Activated T-cell treated with anti-CD3 and anti-CD28 coated beads for 1 hour (primary cell): ENCODE results near the gene BRD3OS.
"Not testable (repeated sequence)": the region's sequence is repeated elsewhere in the genome, so short reads cannot be mapped to it uniquely, and the experiment has no call there.

Source experiments
- DNase-seq: peaks from one replicate; pipeline ENCODE4 v3.0.0-alpha.2; 2020; ENCODE audit warnings: low read depth

Gene BRD3OS

DNA sequence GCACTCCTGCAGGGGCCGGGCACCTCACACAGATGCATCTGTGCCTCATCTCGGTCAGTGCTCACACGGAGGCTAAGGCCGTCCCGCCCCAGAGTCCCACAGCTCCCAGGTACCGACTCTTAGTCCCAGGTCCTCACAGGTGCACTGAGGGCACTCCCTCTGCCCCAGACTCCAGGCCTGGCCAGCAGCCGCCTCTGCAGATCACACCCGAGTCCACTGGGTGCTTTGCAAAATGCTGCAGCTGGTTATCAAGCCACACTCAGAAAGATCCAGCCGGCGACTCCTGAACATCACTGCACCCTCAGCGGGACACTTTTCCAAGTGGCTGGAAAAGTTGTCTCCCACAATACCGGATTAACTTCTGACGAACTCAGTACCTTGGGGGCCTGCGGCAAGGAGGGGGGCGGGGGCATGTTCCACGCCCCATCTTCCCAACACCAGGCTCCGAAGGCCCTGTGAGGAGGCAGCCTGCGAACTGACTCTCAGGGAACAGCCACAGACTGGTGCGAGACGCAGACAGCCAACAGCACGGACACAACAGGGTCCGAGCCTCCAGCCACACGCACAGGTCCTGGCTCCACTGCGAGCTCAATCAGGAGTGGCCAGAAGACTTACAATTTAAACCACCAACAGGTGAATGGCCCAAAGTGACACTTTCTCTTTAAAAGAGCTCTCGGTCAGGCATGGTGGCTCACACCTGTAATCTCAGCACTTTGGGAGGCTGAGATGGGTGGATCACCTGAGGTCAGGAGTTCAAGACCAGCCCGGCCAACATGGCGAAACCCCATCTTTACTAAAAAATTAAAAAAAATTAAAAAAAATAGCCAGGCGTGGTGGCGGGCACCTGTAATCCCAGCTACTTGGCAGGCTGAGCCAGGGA, 38.5 kb downstream of the BRD3OS start:
- no peak for DNase-seq

DNA sequence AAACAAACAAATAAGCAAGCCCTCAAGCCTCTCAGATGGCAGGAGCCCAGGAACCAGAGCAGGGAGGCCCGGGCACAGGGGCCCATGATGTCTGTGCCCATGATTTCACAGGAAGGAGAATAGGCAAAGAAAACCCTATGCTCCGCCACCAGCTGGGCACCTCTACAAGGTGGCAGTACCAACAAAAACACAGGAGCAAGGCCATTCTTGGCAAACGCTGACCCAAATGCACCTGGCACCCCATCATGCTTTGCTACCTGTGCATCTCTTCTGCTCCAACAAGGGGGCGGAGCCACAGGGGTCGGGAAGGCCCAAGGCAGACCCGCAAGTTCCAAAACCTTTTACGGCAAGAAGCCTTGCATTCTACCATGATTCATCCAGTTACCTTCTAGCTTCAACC, 39.4 kb downstream of the BRD3OS start:
- DNase-seq, result no peak

DNA sequence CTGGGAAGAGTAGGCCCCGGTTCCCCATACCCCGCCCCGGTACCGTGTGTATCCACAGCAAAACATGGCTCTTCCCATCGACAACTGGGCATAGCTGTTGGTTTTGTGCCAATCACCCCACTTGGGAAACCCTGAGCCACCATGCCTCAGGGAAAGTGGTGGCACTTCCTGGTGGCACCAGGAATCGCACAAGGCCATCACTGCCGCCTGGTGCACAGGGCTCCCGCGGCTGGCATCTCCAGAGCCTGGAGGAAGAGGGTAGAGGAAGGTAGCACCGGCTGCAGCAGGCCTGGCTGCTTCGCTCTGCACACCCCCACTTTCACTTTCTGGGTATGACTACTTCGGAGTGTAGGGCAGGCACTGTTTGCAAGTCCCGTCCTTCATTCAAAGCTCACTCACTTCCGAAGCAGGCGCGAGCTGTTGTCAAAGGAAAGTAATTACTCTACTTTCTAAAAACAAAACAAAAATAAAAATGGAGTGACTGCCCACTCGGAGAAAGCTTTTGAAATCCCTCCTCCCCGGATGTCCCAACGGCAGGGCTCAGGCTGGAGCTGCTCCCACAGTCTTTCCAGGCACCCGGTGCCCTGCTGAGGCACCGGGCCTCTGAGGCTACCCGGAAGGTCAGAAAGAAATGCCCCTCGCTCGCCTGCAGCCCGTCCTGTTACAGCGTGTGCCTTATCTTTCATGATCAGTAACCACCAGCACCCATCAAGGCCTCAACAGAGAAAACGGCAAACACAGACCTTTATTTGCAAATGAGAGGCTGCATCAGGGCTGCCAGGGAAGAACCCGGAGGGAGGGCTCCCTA, 40.5 kb downstream of the BRD3OS start:
- DNase-seq, result peak; percentile 30

DNA sequence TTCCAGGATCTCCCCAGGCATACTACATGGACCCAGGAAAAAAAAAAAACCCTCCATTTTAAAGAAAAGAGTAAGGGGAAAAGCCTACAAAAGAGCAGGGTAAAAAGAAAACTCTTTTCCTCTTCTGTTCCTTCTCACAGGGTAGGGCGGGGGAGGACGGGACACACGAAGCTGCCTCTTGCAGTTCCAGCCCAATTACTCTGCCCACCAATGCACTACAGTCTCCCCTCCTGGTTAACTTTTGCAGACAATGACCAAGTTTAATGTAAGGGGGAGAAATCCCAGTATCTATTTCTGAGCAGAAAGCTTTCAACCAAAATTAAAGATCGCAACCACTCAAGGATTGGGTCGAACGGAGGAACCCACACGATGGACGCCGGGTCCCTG, 41.2 kb downstream of the BRD3OS start:
- no peak for DNase-seq

DNA sequence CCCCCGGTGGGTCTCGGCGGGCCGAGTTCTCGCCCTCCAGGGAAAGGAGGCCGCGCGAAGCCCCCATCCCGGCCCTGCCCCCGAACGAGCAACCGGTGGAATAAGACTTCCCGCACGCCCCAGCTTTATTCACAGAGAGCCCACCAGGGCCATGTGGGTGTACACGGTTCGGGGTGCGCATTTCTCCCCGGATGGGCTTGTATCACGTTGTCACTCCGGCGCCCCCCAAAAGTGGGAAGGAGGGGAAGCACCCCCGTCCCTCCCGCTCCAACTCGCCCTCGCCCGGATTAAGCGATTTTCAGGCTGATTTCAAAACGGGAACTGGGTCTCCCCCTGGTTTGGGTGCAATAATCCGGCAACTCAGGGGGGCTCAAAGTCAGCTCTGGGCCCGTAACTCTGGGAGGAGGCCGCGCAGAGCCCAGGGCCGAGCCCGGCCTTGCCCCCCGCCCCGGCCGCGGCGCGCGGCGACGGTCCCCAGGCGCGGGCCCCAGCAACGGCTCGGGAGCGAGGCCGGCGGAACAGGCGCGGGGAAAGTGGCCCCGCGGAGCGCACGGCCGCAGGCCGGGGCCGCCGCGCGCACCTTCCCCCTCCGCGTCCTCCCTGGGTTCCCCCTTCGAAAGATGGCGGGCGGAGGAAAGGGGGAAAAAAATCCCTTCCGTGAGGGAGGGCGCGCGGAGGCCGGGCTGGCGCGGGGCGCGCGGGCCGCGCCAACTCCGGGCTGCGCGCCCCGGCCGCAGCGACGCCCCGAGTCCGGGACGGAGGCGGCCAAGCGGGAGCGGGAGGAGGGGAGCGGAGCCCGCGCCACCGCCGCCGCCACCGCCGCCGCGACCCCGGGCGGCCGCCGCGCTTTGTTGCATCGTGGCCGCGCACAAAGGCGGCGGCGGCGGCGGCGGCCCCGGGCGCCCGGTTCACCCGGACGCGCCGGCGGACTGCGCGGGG, 41.9 kb downstream of the BRD3OS start:
- peak; percentile 19 for DNase-seq

DNA sequence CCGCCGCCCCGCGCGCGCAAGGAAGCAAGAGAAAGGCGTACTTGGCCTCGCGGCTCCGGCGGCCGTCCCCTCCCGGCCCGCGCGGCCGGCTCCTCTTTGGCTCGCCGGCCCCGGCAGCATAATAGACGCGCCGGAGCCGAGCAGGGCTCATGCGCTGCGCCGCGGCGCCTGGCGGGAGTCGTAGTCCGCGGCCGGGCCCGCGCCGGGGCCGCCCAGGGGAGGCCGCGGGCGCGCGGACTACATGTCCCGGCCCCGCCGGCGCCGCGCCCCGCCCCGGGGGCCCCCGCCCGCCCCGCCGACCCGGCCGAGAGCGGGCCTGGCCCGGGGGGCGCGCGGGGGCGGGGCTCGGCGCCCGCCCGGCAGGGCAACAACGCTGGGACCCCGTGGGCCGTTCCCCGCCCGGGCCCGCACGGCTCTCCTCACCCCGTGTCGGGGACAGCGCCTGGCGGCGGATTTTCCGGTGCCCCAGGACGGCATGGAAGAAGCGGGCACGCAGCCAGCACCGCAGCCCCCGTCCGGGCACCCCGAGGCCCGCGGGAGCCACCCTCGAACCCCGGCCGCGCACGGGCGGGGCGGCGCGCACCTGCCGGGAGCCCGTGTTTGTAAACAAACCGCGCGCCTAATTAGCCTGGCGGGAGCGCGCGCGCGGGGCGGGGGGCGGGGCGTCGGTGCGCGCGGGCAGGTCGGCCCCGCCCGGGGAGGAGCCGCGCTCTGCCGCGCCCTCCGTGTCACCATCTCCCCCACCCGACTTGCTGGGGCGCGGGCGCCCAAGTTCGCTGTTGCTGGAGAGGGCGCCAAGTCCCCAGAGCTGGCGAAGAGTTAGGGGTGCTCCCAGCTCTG, 42.8 kb downstream of the BRD3OS start, which contains the start of gene BRD3:
BRD3 (minus strand) TSS at position 123 of the 840 bp plus-strand sequence. CDS start 14,549 bp downstream, outside the sequence.
- DNase-seq, result peak; percentile 73

DNA sequence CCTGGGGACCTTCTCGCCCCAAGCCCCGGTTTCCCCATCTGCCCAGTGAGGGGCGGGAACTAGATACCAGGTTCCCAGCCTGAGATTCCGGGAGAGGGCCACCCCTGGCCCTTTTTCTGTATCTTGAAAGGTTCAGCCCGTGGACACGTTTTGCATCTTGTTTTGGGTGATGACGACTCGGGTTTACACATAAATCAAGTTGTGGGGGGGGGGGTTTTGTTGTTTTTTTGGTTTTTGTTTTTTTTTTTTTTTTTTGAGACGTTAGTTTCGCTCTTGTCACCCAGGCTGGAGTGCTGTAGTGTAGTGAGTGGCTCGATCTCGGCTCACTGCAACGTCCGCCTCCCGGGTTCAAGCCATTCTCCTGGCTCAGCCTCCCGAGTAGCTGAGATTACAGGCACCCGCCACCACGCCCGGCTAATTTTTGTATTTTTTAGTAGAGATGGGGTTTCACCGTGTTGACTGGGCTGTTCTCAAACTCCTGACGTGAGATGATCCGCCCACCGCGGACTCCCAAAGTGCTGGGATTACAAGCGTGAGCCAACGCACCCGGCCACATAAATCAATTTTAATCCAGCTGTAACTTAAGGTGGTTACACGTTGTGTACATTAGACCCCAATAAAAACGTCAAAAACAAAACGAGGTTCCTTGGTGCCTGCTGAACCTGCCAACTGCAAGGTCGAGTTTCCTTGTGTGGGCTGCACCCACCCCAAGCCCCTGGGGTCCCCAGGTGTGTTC, 43.6 kb downstream of the BRD3OS start:
- DNase-seq, result no peak

DNA sequence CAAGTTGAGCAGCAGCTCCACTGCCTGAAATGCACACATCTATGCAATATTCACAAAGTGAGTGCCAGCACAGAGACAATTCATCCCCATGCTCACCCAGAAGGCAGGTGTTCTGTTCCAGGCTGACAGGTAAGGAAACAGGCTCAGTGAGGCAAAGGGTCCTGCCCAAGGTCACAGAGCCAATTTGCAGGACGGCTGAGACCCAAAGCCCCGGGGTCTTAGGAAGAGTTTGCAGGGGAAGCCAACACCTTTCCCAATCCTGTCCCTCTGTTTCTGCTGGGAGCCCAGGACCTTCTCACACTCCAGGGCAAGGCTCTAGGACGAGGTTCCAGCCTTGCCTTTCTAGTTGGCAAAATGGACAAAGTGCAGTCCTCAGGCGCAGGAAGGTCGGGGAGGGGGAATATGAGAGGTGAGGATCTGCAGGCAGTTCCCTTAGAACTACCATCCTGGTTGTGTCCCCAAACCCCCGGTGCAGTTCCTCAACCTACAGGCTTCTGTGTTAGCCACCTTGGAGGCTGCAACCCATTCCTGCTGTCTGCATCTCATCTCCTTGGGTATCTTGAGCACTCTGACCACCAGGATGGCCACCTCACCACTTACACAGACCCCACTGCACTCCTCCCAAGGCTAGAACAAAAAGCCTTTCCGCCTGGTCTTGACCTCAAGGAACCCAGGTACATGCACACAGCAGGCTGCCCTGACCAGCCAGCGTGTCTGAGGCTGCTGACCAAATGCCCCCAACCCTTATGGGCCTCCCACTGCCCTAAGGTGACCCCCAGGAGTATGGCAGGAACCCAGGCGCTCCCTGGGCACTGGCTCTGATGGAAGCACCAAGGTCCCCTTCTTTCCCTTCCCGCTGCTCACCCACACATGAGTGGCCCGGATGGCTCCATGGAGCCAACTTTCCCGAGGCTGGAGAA, 44.5 kb downstream of the BRD3OS start:
- DNase-seq, result no peak

DNA sequence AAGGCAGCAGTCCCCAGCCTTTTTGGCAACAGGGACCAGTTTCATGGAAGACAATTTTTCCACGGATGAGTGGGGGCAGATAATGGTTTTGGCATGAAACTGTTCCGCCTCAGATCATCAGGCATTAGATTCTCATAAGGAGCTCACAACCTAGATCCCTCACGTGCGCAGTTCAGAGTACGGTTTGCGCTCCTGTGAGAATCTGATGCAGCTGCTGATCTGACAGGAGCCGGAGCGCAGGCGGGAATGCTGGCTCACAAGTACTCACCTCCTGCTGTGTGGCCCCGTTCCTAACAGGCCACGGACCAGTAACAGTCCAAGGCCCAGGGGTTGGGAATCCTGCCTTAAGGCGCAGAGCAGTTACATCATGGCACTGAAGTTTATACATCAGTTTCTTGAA, 45.9 kb downstream of the BRD3OS start:
- DNase-seq, result no peak

DNA sequence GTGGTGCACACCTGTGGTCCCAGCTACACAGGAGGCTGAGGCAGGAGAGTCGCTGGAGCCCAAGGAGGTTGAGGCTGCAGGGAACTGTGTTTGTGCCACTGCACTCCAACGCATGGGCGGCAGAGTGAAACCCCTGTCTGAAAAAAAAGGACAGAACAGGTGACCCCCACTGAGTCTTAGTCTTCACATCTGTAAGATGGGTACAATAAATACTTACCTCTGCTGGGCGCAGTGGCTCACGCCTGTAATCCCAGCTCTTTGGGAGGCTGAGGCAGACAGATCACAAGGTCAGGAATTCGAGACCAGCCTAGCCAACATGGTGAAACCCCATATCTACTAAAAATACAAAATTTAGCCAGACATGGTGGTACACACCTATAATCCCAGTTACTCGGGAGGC, 47.4 kb downstream of the BRD3OS start:
- not testable (repeated sequence) for DNase-seq

DNA sequence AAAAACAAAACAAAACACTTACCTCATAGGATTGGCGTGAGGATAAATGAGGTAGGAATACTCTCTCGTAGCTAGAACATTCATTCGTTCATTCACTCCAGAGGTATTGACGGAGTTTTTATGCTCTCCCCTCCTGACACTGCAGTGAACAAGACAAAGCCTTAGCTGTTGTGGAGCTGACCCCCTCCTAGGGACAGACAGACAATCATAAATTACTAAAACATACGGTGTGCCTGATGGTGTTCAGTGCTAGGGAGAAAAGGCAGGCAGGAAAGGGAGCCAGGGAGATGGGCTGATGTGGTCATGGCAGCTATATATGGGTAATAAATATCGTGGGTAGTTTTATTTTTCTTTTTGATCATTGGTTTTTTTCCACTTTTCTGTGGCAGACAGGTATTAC, 48.2 kb downstream of the BRD3OS start:
- no peak for DNase-seq

DNA sequence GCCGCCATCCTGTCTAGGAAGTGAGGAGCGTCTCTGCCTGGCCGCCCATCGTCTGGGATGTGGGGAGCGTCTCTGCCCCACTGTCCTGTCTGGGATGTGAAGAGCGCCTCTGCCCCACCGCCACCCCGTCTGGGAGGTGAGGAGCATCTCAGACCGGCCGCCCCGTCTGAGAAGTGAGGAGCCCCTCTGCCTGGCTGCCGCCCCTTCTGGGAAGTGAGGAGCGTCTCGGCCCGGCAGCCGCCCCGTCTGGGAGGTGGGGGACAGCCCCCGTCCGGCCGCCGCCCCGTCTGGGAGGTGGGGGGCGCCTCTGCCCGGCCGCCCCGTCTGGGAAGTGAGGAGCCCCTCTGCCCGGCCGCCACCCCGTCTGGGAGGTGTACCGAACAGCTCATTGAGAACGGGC, 50.4 kb downstream of the BRD3OS start:
- not testable (repeated sequence) for DNase-seq

DNA sequence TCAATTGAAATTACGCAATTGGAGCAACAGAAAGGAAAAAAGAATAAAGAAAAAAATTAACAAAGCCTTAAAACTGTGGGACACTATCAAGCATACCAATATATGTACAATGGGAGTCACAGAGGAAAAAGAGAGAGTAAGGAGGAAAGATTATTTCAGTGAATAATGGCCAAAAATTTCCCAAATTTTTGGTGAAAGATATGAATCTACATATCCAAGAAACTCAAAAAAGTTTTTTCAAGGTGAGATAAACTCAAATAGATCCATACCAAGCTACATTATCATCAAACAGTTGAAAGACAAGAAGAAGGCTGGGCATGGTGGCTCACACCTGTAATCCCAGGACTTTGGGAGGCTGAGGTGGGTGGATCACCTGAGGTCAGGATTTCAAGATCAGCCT, 51.4 kb downstream of the BRD3OS start:
- DNase-seq, result no peak
